Activated CD4-positive, alpha-beta T cell treated with anti-CD3 and anti-CD28 coated beads, Interleukin-2, amount 50 U/mL, for 16 hours (primary cell): ENCODE data around the gene C13orf46.

Experiments
- DNase-seq: peaks from one replicate; pipeline ENCODE4 v3.0.0-alpha.2; 2020

Gene C13orf46

DNA sequence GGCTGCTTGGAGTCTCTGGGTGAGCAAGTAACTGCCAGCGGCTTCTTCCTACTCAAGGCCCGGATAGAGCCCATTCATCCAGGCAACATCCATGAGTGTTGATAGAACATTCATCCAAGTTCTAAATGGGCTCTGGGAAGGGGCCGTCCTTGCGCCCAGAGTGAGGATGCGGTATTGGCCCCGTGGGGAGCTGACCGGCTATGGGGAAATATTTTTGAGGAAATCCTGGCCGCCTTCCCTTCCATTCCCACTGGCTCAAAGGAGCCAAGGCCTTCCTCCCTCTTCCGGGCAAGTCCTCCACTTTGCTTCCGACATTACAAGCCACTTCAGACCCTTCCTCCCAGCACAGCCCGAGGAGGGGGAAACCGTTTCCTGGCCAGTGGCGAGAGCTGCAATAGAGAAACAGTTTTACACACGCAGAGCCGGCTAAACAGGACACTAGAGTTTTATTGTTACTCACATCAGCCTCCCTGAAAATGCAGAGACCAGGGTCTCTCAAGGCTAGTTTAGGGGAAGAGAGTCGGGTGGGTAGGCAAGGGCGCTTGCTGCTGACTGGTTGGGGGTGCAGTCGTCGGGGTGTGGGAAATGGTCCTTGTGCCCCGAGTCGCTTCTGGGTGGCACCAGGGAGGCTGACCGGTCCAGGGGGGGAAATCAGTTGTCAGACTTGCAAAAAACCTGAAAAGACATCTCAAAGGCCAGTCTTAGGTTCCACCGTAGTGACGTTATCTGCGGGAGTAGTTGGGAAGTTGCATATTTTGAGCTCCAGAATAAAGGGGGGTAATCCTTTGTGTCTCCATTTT is 37.5 kb downstream of the C13orf46 start:
- DNase-seq, result no peak

DNA sequence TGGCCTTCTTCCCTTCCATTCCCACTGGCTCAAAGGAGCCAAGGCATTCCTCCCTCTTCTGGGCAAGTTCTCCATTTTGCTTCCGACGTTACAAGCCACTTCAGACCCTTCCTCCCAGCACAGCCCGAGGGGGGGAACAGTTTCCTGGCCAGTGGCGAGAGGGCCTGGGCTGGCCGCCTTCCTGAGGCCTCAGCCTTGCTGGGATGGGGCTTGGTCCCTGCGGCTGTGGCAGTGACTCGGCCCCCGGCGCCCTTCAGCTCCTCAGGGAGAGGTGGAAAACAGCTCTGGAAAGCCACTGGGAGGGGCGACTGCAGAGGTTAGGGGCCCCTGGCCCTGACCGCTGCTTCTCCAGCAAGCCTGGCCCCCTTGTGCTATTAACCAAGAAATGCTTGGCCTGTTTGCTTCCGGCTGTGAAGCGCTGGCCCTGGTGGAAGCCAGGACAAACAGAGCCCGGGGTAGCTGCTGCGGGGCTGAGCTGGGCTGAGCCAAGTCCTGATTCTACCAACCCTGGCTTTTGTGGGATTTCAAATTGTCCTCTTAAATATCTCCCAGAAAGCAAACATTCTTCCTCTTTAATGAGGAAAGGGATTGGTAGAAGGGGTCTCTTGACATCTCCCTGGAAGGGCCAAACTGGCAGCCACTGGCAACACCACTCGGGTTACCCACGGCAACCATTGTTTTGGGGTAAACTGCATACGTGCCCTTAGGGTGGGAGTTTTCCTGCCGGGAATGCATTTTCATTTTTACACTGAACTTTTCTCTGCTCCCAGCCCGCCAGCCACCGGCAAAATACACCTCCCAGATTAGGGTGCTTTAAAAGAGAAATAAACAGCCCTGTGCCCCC is 38.7 kb downstream of the C13orf46 start:
- no peak for DNase-seq

DNA sequence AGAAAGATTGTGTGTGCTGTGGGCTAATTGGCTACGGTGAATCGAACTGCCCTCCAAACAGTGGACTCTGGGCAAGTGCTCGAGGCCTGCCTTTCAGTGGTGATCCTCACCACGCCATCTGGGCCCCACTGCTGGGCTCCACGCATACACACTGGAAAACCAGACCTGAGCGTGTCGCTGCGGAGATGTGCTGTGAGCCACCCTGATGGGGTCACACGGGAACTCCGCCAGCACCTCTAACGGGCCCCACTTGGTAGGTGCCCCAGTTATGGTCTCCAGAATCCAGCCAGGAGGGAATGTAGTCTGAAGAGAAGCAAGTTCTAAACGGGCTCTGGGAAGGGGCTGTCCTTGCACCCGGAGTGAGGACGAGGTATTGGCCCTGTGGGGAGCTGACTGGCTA is 39.3 kb downstream of the C13orf46 start:
- DNase-seq, result no peak

DNA sequence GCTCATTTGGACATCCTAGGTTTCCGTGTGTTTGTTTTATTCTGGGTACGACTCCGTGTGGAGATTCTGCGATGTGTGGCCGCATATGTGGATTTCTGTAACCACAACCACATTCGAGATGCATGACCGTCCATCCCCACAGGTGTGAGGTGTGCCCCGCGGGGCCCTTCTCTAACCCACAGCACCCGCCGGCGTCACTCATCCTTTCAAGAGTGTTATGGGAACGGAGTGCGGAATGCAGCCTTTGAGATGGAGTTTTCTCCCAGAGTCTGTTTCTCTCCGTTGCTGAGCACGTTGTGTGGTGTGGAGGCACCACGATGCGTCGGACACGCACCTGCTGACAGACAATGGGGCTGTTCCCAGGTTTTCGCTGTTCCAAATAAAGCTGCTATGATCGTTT is 40.0 kb downstream of the C13orf46 start:
- DNase-seq, result no peak

DNA sequence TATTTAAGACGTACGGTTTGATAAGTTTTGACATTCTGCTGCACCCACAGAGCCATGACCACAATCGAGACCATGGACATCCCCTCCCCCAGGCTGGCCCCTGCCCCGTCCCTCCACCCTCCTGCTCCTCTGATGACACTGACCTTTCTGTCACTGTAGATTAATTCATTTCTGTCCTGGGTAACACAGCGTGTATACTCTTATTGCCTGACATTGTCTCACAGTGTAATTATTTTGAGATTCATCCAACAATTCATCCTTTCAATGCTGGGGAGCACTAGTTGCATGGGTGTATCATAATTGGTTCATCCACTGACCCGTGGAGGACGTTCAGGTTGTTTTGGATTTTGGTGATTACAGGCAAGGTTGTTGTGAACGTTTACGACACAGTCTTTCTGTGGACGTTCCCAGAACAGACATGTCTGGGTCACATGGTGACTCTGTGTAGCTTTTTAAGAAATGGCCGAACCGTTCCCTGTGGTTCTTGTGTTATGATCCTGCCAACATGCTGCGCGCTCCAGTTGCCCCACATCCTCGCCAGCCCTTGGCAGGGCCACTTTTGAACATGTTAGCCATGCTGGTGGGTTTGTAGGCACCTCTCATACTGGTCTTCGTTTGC is 41.9 kb downstream of the C13orf46 start:
- DNase-seq, result no peak

DNA sequence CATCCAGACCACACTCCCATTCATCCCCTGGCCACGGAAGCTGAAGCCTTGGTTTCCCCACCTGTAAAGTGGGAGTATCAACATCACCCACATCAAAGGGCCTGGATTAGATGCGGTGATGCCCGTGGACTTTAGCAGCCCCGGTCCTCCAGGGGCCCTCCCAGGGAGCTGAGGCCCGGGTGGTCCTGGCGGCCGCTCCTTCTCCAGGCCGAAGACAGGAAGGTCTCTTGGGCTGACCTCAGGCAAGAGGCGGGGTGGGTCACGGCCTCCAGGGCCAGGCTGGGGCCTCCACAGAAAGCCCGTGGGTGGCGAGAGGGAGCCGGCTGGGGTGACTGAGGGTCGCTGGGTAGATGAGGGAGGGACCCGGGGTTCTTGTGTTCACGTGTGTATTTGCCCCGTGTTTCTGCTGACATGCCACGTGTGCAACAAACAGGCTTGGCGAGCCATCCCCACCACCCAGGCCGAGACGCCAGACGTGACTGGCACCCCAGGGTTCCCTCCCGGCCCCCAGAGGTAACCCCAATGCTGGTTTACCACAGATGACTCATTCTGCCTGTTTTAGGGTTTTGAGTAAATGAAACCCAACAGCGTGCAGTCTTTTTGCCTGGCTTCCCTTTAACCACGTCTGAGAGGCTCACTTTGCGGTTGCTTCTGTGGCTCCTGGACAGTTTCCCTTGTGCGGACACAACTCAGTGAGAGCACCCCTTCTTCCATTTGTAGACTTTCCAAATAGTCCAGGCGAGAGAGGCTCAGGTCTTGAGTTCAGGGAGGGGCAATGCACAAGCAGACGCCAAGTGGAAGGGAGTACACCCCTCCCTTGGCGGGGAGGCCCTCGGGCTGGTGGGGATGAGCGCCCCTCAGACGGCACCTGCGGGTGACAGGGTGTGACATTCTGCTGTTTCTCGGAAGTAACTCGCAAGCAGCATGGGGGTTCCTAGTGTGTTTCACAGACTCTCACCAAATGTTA is 42.9 kb downstream of the C13orf46 start:
- peak; percentile 60 for DNase-seq

DNA sequence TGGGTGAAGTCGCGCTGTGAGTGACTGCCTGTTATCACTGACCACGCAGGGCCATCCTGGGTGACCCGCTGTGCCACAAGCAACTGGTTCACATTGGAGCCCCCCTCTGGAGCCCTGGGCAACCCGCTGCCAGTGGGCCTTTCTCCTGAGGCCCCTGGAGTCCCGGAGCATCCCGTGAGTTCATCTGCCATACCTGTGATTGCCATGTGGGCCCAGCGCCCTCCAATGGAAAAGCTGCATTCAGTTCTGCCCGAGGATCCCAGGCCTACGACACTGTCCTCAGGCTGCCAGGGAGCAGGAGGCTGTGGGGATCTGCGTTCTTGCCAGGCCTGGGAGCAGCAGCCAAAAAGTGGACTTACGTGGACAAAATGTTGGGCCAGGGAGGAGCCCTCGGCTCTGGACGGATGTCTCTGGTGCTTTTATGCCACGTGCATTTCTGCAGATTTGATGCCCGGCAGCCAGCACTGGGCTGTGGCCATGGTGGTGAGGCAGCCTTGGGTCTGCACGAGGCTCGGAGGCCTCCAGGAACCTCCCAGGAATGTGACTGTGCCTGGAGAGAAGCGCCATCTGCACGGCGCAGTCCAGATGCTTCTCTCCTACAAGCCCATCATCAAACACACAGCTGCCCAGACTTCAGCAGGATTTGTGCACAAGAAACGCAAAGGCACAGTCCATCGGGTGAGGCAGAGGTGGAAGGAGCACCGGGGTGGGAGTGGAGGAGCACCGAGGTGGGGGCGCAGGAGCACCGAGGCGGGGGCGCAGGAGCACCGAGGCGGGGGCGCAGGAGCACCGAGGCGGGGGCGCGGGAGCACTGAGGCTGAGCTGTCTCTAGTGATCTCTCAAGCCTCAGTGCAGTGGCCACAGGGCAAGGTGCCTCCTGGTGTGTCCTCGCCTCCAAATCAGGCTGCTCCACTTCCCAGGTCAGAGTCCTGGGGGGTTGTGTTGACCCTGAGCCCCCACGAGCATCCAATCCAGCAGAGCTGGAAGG is 44.0 kb downstream of the C13orf46 start:
- DNase-seq, result no peak

DNA sequence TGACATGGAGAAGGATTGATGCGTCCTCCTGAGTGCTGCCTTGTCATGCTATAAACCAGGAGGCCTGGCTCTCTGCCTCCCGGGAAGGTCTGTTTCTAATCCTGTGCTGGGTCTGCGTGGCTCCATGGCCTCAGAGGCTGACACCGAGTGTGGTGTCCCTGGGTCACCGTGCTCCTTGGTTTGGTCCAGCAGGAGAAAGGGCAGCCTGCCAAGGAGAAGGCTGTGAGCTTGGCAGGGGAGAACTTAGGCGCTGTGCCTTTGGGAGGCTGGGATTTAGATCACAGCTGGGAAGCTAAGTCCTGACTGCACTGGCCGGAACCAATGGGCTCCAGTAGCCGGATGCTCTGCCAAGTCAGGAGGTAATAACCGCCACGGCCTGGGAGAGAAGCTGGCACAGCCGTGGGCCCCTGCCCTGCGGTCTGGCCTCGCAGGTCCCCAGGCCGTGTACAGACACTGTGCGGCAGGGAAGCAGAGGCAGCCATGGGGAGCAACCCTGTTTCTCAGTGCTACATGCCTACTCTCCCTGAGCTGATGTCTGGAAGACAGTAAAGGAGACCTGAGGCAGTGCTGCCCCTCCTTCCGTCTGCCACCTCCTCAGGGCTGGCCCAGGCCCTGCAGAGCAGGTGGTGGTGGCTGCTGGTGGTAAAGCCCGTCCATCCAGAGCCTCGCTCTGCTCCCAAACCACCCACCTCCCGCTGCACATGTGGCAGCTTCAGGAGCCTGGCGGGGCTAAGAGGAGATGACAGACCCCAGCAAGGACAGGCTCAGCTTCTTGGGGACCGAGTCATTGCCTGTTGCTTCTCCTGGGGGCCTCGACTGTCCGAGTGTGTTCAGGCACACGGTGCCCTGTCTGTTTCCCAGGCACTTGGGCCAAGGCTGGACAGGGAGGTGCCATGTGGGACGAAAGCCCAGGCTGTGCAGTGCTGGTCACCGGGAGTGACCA is 44.9 kb downstream of the C13orf46 start:
- no peak for DNase-seq

DNA sequence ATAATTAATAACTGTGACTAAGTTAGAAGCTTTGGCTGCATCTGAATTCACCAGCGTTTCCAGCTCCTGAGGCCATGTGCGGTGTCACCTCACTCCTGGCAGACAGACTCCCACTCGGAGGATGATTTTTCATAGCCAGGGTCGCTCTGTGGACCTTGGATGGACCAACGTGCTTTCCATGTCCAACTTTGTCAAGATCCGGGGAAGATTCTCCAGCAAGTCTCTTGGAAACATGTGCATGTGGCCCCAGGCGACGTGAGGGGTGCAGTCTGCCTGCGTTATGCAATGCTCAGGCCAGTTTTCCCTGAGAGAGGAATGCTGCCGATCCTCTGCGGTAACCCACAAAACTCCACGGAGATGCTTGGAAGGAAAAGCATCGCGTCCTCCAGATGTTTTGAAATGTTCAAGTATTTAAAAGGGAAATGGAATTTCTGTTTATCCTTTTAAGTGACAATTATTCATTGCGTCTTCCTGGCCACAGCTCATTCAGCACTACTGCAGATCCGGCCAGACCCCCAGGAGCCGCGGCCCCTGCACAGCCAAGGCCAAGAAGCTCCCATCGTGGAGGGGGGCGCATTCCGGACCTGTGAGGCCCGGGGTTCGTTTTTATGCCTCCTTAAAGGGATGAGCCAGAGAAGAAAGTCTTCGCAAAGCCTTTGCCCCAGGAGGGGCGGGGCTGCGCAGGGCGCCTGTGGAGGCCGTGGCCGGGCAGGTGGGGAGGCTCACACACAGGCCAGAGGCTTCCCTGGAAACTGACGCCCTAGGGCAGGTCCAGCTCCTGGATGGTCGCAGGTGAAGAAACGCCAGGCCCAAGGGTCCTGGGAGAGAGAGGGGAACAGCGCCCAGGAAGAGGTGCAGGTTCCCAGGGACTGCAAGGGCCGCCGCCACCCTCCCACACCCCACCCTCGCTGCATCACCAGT is 46.0 kb downstream of the C13orf46 start:
- no peak for DNase-seq

DNA sequence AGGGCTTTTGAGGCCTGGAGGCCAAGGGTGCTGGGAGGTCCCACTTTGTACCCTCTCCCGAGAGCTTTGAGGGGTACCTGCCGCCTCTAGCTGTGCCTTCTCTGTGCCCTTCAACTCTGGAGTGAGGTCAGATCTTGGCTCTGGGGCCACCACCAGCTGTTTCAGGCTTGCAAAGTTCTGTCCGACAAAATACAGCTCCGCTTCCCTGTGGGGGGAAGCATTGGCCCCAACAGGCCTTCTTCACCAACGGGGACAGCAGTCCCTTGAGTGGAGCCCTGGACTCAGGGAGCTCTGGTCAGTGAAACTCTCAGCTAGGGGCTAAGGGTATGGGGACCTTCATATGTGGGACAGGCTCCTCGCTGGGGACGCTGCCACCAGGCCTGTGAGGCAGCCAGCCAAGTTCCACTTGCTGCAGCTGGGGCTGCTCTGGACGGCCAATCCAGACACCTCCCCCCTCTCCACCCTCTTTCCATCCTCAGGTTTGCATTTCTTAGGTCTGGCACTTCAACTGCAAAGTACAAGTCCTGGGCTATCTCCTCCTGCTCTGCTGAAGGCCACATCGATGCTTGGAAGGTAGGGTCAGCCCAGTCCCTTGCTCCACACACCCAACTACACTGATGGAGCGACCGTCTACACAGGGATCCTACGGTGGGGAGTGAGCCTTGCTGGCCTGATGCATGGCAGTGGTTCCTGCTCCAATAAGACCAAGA is 46.8 kb downstream of the C13orf46 start:
- no peak for DNase-seq

DNA sequence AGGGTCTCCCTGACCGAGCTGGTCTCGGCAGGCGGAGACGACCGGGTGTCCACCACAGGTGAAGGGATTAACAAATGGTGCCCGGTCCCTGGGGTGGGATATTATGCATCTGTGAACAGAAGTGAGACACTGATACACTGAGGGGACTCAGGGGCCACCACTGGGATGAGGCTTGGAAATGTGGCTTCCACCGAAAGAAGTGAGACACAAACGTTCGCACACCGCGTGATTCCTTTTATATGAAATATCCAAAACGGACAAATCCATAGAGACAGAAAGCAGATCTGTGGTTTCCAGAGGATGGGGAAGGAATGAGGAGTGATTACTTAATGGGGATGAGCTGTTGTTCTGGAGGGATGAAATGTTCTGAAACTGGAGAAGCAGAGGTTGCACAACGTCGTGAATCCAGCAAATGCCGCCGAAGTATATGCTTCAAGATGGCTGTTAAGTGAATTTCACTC is 47.5 kb downstream of the C13orf46 start:
- no peak for DNase-seq

DNA sequence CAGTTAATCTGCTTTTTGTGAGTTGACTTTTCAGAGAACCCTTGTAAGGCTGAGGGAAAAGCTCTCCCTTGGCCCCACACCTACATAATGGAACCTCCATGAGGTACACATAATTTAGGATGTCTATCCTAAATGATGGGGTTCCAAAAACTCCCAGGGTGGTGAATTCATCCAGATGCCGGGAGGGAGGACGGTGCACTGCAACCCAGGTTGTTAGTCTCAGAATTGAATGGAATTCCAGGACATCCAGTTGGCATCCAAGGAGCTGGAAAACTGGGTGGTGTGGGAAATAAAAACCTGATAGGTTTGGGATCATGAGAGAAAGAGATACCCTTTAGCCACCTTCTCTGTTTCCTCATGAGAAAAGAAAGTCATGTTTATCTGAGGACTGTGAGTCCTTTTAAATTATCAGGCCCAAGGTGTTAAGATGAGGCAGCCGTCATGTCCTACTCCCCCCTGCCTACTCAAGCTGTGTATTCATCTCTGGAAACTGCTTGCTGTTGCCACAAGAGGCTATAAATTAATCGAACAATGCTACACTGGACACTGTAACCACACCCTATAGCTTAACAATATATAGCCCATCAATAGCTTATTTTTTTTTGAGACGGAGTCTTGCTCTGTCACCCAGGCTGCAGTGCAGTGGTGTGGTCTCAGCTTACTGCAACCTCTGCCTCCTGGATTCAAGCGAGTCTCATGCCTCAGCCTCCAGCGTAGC is 49.5 kb downstream of the C13orf46 start:
- no peak for DNase-seq

DNA sequence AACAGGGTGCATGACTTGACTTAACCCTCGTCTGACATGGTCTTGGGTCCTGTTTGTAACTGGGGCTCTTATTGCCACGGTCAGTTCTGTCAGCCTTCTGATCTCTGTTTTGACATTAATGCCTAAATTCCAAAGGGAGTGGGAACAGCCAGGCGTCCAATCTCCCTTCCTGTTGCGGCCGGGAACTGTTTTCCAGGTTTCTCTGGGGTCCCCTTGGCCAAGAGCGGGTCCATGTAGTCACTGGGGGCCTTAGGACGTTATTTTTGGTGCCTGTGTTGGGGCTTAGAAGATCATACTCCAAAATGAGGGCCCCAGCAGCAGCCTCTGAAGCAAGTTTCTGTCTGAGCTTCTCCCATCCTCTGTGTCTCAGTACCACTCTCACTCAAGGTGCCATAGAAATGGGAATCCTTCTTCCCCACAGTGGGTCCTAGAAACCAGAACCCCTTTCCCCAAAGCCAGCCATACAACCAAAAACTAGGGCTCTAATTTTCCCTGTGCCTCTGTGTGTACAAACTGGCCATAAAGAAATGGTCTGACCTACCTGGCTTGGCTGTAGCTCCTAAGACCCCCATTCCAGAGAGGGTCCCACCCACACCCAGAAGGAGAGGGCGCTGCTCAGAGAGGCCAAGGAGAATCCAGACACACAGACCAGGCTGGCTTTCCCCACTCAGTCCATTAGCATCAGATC is 50.4 kb downstream of the C13orf46 start:
- DNase-seq, result no peak

DNA sequence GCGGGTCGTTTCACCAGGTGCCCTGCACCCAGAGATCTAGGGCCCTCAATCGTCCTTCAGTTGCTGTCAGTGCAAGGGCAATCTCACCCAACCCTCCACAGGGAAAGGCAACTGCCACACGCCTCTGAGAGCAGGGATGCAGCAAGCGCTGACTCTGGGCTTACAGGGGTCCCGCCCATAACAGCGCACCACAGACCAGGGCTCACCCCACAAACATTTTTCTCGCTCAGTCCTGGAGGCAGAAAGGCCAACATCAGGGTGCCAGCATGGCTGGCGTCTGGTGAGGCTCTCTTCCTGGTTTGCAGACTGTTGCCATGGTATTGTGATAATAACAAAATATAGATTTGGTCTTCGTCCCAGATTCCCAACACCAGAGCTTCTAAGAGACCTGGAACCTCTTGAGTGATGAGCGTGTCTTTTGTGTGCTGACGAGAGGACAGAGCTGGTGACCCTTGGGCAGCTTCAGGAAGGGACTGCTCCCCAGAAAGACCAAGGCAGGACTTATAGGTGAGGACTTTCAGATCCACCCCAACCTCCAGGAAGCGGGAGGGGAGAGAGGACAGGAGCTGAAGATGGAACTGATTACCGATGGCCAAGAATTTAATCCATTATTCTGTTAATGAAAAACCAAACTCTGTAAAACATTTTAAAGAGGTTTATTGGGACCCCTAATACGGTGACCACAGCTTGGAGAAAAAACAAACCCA is 51.3 kb downstream of the C13orf46 start:
- DNase-seq, result no peak

DNA sequence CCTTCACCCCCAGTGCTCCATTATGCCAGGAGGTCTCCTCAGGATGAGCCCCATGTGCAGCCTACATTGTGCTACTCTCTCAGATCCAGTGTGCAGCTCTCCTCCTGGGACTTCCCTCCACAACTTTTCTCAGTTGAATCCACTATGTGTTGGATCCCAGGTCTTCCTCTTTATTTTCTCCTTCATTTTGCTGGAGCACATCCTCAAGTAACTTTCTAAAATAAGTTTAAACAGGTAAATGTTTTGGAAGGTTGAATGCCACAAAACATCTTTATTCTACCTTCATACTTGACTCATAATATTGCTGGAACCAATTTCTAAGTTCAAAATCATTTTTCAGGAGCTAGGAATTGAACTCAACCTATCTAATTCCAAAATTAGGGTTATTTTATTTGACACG is 52.1 kb downstream of the C13orf46 start:
- DNase-seq, result no peak

DNA sequence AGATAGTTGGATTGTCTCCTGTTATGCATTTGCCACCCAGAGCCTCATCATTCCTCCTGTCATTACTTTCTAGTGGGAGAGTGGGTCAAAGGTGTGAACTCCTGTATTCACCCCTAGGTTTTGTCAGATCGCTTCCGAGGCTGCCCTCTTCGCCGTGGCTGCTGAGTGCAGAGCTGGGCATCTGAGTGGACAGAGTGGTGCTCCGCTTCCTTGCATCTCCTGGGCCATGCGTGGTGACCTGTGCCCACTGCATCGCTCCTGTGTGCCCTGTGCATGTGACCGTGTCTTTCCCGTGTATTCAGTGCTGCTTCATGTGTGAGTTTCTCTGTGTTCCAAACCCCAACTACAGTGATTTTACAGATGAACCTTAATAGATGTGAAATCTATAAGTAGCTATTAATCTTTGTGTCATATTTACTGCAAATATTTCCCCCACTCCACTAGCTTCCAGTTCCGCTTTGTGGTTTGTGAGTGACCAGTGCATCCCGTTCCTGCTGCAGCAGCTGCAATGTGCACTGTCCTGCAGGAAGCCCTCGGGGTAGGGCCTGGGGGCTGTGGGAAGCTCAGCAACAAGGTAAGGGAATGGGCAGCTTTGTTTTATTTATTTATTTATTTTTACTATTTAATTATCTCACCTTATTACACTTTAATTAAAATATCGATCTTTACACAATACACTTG is 53.1 kb downstream of the C13orf46 start:
- no peak for DNase-seq
